Kidney capillary endothelial cell (primary cell): ENCODE data around the gene ZNF398.

ENCODE experiments used
- DNase-seq: peaks from one replicate; pipeline ENCODE4 v3.0.0-alpha.2; 2018; ENCODE audit warnings: low spot score

The ZNF398 gene

DNA sequence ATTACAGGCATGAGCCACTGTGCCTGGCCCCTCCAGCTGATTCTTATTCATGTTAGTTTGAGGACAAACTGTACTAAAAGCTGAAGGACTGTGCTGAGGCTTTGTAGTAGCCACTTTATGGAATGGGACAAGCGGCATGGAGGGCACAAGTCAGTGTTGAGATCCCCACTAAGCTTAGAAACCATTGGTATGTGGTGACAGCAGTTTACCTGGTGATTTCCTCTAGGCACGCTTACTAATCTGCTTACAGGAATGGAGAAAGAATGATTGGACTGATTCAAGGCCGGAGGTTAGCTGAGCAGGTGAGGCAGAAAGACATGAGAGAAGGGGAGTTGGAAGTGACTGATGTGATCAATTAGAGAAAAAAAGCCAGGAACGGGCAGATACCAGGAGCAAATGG is 3.7 kb downstream of the ZNF398 start:
- DNase-seq = no peak

- DNase-seq = no peak
These were observed 6.1 kb downstream of the ZNF398 start for GRCh38 chr7:149153346-149153745.

DNA sequence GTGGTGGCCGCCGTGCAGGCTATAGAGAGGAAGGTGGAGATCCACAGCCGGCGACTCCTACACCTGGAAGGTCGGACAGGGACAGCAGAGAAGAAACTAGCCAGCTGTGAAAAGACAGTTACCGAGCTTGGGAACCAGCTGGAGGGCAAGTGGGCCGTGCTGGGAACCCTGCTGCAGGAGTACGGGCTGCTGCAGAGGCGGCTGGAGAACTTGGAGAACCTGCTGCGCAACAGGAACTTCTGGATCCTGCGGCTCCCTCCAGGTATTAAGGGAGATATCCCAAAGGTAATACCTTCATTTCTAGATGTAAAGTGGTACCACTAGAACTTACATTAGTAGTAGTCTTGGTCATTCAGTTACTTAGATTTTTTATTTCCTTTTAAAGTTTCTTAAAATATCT is 6.8 kb downstream of the ZNF398 start:
- DNase-seq = no peak

DNA sequence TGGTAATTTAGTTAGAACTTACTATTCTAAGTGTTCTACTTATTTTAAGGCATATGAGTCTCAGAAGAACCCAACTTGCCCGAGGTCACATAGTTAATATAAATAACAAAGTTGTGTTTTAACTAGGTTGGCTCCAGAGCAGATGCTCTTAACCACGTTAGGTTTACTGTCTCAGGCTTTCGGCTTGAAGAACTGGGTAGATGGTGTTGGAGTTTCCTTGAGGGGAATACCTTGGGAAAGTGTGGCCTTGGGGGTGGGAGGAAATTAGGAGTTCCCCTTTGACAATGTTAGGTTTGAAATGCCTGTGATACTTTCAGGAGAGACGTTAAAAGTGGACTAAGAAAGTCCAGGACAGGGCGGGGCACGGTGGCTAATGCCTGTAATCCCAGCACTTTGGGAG is 9.6 kb downstream of the ZNF398 start:
- no peak for DNase-seq

DNA sequence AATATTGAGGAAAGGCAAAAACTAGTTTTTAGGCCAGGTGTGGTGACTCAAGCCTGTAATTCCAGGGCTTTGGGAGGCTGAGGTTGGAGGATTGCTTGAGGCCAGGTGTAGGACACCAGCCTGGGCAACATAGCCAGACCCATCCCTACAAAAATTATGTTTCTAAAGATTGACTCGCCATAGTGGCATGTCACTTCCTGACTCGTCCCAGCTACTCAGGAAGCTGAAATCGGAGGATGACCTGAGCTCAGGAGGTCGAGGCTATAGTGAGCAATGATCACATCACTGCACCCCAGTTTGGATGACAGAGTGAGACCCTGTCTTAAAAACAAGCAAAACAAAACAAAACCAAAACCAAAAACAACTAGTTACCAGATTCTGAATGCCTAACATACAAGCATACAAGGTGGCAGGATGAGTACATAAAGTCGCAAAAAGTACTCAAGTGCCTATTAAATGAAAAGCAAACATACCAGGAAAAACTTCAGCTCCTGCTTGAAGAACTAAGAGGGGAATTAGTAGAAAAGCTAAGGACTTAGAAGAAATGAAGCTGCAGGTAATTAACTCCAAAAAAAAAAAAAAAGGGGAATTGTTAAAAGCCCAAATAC is 14.1 kb downstream of the ZNF398 start:
- peak; percentile 48 for DNase-seq

DNA sequence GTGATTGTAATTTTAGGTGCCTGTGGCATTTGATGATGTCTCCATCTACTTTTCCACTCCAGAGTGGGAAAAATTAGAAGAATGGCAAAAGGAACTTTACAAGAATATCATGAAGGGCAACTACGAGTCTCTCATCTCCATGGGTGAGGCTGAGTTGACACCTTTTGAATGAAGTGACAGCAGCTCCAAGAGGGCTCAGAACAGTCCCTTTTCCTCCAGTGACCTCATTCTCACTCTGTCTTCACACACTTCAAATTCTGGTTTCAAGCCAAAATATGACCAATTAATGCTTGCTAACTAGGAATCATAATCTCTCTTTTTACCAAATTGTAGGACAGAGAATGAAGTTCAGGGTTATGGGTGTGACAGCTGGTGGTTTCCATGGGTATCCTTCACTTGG is 18.9 kb downstream of the ZNF398 start:
- DNase-seq = no peak

GRCh38 chr7:149166630-149167352 is 19.5 kb downstream of the ZNF398 start:
- no peak for DNase-seq

DNA sequence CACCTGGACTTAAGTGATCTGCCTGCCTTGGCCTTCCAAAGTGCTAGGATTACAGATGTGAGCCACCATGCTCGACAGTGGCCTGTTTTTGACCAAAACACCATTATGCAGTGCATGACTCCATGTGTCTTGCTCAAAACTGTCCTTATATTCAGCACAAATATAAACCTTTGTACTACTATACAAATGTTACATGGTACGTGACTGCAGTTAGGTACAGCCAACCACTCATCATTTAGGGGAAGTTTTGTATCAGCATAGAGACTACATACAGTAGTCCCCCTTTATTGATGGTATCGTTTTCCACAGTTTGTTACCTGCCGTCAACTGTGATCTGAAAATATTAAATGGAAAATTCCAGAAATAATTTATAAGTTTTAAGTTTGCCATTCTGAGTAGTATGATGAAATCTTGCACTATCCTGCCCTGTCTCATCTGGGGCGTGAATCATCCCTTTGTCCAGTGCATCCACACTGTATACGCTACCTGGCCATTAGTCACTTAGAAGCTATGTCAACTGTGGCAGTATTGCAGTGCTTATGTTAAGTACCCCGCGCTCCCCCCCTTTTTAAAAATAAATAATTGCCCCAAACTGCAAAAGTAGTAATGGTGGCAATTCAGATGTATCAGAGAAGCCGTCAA is 24.8 kb downstream of the ZNF398 start:
- no peak for DNase-seq

DNA sequence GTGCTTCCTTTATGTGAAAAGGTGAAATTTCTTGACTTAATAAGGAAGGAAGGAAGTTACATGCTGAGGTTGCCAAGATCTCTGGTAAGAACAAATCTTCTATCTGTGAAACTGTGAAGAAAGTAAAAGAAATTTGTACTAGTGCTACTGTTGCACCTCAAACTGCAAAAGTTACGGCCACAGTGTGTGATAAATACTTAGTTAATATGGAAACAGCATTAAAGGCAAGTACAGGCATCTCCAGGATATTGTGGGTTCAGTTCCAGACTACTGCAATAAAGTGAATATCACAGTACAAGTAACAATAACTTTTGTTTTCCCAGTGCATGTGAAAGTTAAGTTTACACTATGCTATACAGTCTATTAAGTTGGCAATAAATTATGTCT is 25.3 kb downstream of the ZNF398 start:
- no peak for DNase-seq

- no peak for DNase-seq
These were observed 27.9 kb downstream of the ZNF398 start for GRCh38 chr7:149175150-149175549.

- no peak for DNase-seq
These were observed 32.0 kb downstream of the ZNF398 start for GRCh38 chr7:149179241-149179640.

- no peak for DNase-seq
These were observed 33.6 kb downstream of the ZNF398 start for GRCh38 chr7:149180722-149181449.

GRCh38 chr7:149181450-149181790 is 34.2 kb downstream of the ZNF398 start:
- no peak for DNase-seq

DNA sequence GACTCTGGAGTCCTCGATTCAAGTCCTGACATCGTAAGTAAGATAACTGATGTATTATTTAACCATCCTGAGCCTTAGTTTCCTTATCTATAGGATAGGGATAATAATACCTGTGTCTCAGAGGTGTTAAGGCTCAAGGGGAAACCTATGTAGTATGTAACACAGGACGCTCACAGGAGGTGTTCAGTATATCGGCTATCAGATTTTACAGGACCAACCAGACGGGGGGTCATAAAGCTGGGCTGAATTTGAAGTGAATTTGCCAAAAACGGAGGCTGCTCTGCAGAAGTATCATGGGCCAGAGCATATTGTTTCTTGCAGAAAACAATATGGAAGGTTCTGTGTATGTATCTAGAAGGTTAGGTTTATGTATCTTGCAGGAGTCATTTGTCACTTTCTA is 37.0 kb downstream of the ZNF398 start:
- no peak for DNase-seq

- DNase-seq = no peak
These were observed 41.0 kb downstream of the ZNF398 start for GRCh38 chr7:149188213-149188612.

GRCh38 chr7:149188637-149189259 is 41.5 kb downstream of the ZNF398 start:
- DNase-seq = no peak

DNA sequence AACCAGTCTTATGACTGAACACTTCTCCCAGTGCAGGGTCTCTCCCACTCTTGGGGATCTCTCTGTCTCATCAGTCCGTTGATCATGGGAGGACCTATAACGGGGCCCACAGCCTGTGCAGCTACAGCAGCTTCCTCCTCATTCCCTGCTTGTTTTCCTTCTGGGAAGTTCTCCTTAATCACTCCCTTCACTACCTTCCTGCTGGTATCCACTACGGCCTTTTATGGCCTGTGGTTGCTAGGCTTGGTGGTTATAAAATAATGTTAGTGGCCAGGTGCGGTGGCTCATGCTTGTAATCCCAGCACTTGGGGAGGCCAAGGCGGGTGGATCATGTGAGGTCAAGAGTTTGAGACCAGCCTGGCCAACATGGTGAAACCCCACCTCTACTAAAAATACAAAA is 44.6 kb downstream of the ZNF398 start:
- no peak for DNase-seq

DNA sequence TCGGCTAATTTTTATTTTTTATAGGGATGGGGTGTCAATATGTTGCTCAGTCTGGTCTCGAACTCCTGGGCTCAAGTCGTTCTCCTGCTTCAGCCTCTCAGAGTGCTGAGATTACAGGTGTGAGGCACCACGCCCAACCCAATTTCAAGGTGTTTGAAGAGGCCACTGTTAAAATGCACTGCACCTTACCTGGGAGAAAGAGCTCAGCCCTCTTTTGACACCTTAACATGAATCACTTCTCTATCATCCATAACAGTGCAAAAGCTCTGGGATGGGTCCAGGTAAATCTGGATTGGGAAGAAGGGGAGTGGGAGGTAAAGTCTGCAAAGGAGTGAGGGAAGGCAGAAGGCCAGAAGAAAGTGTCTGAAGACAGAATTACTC is 47.5 kb downstream of the ZNF398 start:
- no peak for DNase-seq

- DNase-seq = peak; percentile 84
These were observed 48.2 kb downstream of the ZNF398 start, which contains the start of gene ZNF282 for GRCh38 chr7:149195180-149196150. Gene ZNF282, plus strand, starts transcription at chr7:149195546. Its CDS starts 44 bp downstream, at chr7:149195590.

DNA sequence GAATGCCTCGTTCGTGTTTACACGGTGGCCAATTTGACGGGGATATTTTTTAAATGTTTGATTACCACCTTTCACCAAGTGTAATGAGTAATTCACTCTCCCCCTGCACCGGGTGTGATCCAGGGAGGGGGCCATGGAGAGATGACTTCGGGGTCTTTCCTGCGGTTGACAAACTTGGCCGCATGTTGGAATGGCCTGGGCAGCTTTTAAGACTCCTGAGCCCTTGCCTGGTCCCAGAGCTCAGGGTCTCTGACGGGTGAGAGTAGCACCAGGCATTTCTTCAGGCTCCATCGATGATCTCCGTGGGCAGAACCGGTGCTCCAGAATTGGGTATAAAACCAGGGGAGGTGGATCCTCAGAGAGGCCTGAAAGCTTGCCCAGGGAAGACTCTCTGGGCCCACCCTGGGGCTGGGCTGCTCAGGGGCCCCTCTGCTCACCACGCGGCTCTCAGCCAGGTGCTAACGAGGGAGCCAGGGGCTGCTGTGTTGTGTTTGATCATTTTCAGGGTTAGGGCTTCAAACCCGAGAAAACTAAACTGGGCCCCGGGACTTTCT is 49.0 kb downstream of the ZNF398 start:
- DNase-seq = peak; percentile 13

DNA sequence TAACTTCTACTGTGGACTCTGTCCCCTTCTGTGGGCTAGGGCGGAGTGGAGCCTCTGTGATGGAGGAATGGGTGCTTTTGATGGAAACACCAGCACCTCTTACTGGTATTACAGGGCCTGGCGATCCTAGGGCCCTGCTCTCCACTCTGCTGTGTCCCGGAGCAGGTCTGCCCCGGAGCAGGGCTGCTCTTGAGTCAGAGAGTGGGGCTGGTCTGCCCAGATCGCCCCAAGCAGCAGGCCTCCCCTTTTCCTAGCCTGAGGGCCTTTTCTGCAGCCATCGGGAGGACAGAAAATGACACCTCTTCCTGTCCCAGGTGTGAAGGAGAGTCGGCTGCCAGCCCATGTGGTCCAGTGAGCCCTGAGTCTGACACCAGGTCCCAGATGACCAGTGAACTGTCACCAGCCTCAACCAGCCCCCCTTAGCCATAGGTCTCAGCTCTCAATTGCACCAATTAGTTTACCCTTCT is 49.5 kb downstream of the ZNF398 start:
- peak; percentile 15 for DNase-seq
